Posterior cingulate gyrus (tissue), 11 donors: ENCODE measurements around the gene RALA.
"Not testable (repeated sequence)": the region's sequence is repeated elsewhere in the genome, so short reads cannot be mapped to it uniquely, and the experiment has no call there.

Source experiments
- DNase-seq, 10 donors: peaks; one replicate each; pipeline versions ENCODE4 v3.0.0 to v3.0.0-alpha.2; 2020 to 2021; ENCODE audit warnings: mixed read lengths in 3 of 10
- intact Hi-C: fragments of 100-400 bp; cut with DNase I; formaldehyde crosslinking; loops from one replicate; pipeline ENCODE4 v1.15.1; 2023

The RALA gene

GRCh38 chr7:39642896-39643295 lies 19.5 kb downstream of the RALA start:
- DNase-seq: no peak
- intact Hi-C loops: no loop called here

GRCh38 chr7:39644170-39644569 lies 20.8 kb downstream of the RALA start:
- intact Hi-C loops: no loop called here
- no peak for DNase-seq

- intact Hi-C loops: no loop called here
These were observed 22.4 kb downstream of the RALA start for GRCh38 chr7:39645482-39646407.

GRCh38 chr7:39647816-39648215 lies 24.4 kb downstream of the RALA start:
- no peak for DNase-seq
- intact Hi-C loops: no loop called here

More at GRCh38 chr7:39645482-39646407, 22.4 kb downstream of the RALA start:
- no peak for DNase-seq

GRCh38 chr7:39650676-39651075 lies 27.3 kb downstream of the RALA start:
- intact Hi-C loops: no loop called here
- DNase-seq: no peak

- DNase-seq: no peak
- intact Hi-C loops: no loop called here
These were observed 27.9 kb downstream of the RALA start for GRCh38 chr7:39651265-39651664.

GRCh38 chr7:39656415-39656814 lies 33.0 kb downstream of the RALA start:
- no peak for DNase-seq
- intact Hi-C loops: no loop called here

GRCh38 chr7:39659356-39660013 lies 36.1 kb downstream of the RALA start:
- intact Hi-C loops: no loop called here

GRCh38 chr7:39661960-39662359 lies 38.6 kb downstream of the RALA start:
- intact Hi-C loops: no loop called here
- no peak for DNase-seq

More at GRCh38 chr7:39659356-39660013, 36.1 kb downstream of the RALA start:
- no peak for DNase-seq

- intact Hi-C loops: no loop called here
- DNase-seq: no peak
These were observed 39.9 kb downstream of the RALA start for GRCh38 chr7:39663263-39663662.

- DNase-seq: no peak
- intact Hi-C loops: no loop called here
These were observed 40.7 kb downstream of the RALA start for GRCh38 chr7:39664057-39664456.

- intact Hi-C loops: no loop called here
- no peak for DNase-seq
These were observed 41.2 kb downstream of the RALA start for GRCh38 chr7:39664585-39664984.

GRCh38 chr7:39666562-39666961 lies 43.2 kb downstream of the RALA start:
- DNase-seq: no peak
- intact Hi-C loops: no loop called here

GRCh38 chr7:39667341-39667923 lies 44.1 kb downstream of the RALA start:
- no peak for DNase-seq
- intact Hi-C loops: no loop called here

- DNase-seq, intact Hi-C loops: not testable (repeated sequence)
These were observed 44.9 kb downstream of the RALA start for GRCh38 chr7:39668280-39668679.

- DNase-seq: no peak
- intact Hi-C loops: no loop called here
These were observed 46.7 kb downstream of the RALA start for GRCh38 chr7:39670052-39670451.

GRCh38 chr7:39670934-39671333 lies 47.6 kb downstream of the RALA start:
- intact Hi-C loops: no loop called here

GRCh38 chr7:39672176-39672575 lies 48.8 kb downstream of the RALA start:
- no peak for DNase-seq
- intact Hi-C loops: no loop called here

More at GRCh38 chr7:39670934-39671333, 47.6 kb downstream of the RALA start:
- DNase-seq: no peak

- no peak for DNase-seq
- intact Hi-C loops: no loop called here
These were observed 50.5 kb downstream of the RALA start for GRCh38 chr7:39673868-39674267.

GRCh38 chr7:39674406-39674805 lies 51.0 kb downstream of the RALA start:
- DNase-seq: no peak
- intact Hi-C loops: no loop called here

- no peak for DNase-seq
- intact Hi-C loops: no loop called here
These were observed 53.0 kb downstream of the RALA start for GRCh38 chr7:39676346-39676745.
